ENCODE results near the gene ATP2A3. TPM values are rescaled to one million over a fixed set of nuclear protein-coding genes. Genes with fewer than 3 reads are reported as not detected.

Gene ATP2A3
- total and polyA plus RNA-seq, 8 donors = 17.8 to 67.7 (median 42.3) TPM

- intact Hi-C loops (cut with DNase I) = no loop called here
- no peak overlapping the region for H3K27ac ChIP-seq
- FAIRE-seq (no peak), ATAC-seq (no peak), DNase-seq (peak in 3 of 6 donors; percentile 20 to 43 (median 42))
- no peaks in the 10 kb centered on the region for H3K36me3 ChIP-seq
- H3K9me3 ChIP-seq = no peaks in the 10 kb centered on the region
- WGBS, 2 donors = 84 to 89% methylated on average over 12 to 15 of the region's 15 CpGs
- no peak overlapping the region for H3K4me3 ChIP-seq
- H3K27me3 ChIP-seq = no peaks in the 10 kb centered on the region
- H3K4me1 ChIP-seq = peaks cover 11 to 18% (median 11%) of the 10 kb centered on the region in 3 donors
- TF ChIP-seq, protein P1, sequence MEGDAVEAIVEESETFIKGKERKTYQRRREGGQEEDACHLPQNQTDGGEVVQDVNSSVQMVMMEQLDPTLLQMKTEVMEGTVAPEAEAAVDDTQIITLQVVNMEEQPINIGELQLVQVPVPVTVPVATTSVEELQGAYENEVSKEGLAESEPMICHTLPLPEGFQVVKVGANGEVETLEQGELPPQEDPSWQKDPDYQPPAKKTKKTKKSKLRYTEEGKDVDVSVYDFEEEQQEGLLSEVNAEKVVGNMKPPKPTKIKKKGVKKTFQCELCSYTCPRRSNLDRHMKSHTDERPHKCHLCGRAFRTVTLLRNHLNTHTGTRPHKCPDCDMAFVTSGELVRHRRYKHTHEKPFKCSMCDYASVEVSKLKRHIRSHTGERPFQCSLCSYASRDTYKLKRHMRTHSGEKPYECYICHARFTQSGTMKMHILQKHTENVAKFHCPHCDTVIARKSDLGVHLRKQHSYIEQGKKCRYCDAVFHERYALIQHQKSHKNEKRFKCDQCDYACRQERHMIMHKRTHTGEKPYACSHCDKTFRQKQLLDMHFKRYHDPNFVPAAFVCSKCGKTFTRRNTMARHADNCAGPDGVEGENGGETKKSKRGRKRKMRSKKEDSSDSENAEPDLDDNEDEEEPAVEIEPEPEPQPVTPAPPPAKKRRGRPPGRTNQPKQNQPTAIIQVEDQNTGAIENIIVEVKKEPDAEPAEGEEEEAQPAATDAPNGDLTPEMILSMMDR (IDR thresholded peaks at IDR 0.05) = no peak
Observed at GRCh38 chr17:3974138-3974687, 10.0 kb upstream of the ATP2A3 start.

- H3K4me3 ChIP-seq = no peak overlapping the region
- H3K27ac ChIP-seq = no peak overlapping the region
- WGBS, 2 donors = 90 to 93% methylated on average over 10 of the region's 10 CpGs
- H3K27me3 ChIP-seq = no peaks in the 10 kb centered on the region
- FAIRE-seq = no peak
- peaks cover 11 to 18% (median 11%) of the 10 kb centered on the region in 3 donors for H3K4me1 ChIP-seq
- no peaks in the 10 kb centered on the region for H3K36me3 ChIP-seq
- intact Hi-C loops (cut with DNase I) = no loop called here
- TF ChIP-seq, protein P1 (IDR thresholded peaks at IDR 0.05) = no peak
- peak in 3 of 6 donors; percentile 24 to 59 (median 38) for DNase-seq
- ATAC-seq = no peak
- no peaks in the 10 kb centered on the region for H3K9me3 ChIP-seq
Observed at GRCh38 chr17:3973495-3974137, 9.4 kb upstream of the ATP2A3 start.

DNA sequence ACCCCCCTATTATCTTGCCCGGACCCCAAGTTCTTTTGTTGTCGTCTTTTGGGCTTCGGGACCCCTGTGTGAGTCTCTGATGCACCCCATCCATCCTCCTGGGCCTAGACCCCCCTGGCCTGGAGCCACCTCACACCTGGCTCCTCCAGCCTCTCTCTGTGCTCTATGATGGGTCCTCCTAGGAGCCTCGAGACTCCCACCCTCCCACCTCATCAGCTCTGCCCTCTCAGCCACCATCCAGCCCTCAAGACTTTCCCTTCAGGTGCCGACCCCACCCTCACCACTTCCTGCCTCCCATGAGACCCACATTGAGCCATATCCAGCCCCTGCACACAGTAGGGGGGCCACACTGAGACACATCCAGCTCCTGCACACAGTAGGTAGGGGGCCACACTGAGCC lies 8.7 kb upstream of the ATP2A3 start:
- DNase-seq = peak in 3 of 6 donors; percentile 18 to 34 (median 24)
- TF ChIP-seq, protein P1 (IDR thresholded peaks at IDR 0.05) = no peak
- Histone ChIP-seq H3K4me3 (no peak overlapping the region), H3K27ac (no peak overlapping the region), H3K36me3 (no peaks in the 10 kb centered on the region), H3K27me3 (no peaks in the 10 kb centered on the region), H3K9me3 (no peaks in the 10 kb centered on the region), H3K4me1 (peaks cover 11 to 17% (median 11%) of the 10 kb centered on the region in 3 donors)
- no peak for ATAC-seq
- intact Hi-C loops (cut with DNase I) = no loop called here
- FAIRE-seq = no peak
- WGBS, 2 donors = 67 to 75% methylated on average over 5 of the region's 5 CpGs

- intact Hi-C loops (cut with DNase I) = no loop called here
- TF ChIP-seq, protein P1 (IDR thresholded peaks at IDR 0.05) = no peak
- peaks cover 7 to 16% (median 7%) of the 10 kb centered on the region in 3 donors for H3K4me1 ChIP-seq
- no peak overlapping the region for H3K4me3 ChIP-seq
- WGBS, 2 donors = 81 to 83% methylated on average over 15 of the region's 15 CpGs
- no peak overlapping the region for H3K27ac ChIP-seq
- DNase-seq = peak in 3 of 6 donors; percentile 7 to 43 (median 38)
- no peak for FAIRE-seq
- no peaks in the 10 kb centered on the region for H3K9me3 ChIP-seq
- no peaks in the 10 kb centered on the region for H3K36me3 ChIP-seq
- ATAC-seq = no peak
- H3K27me3 ChIP-seq = no peaks in the 10 kb centered on the region
Observed at GRCh38 chr17:3972281-3972731, 8.1 kb upstream of the ATP2A3 start.

GRCh38 chr17:3970668-3971067 lies 6.4 kb upstream of the ATP2A3 start:
- FAIRE-seq (no peak), ATAC-seq (no peak), DNase-seq (no peak)
- TF ChIP-seq, protein P1 (IDR thresholded peaks at IDR 0.05) = no peak
- peaks cover 0 to 11% (median 0%) of the 10 kb centered on the region in 3 donors for H3K4me1 ChIP-seq
- H3K9me3 ChIP-seq = no peaks in the 10 kb centered on the region
- no peaks in the 10 kb centered on the region for H3K27me3 ChIP-seq
- no peak overlapping the region for H3K27ac ChIP-seq
- WGBS, 2 donors = 88 to 90% methylated on average over 6 of the region's 6 CpGs
- H3K36me3 ChIP-seq = no peaks in the 10 kb centered on the region
- no peak overlapping the region for H3K4me3 ChIP-seq
- intact Hi-C loops (cut with DNase I) = no loop called here
